ENCODE data around the gene CD34.

GRCh38 chr1:207888652-207889051 lies 22.3 kb downstream of the CD34 start:
- no peak for TF ChIP-seq ISL1 (CRISPR knock-in tag; IDR thresholded peaks at IDR 0.05)
- no peak for TF ChIP-seq ARNTL (CRISPR knock-in tag; IDR thresholded peaks at IDR 0.05; ENCODE audit: borderline replicate concordance, low read depth)
- no peak for TF ChIP-seq ESRRG (CRISPR knock-in tag; IDR thresholded peaks at IDR 0.05)
- TF ChIP-seq PATZ1 (CRISPR knock-in tag; IDR thresholded peaks at IDR 0.05; ENCODE audit: borderline replicate concordance) = no peak
- TF ChIP-seq RARB (CRISPR knock-in tag; IDR thresholded peaks at IDR 0.05) = no peak
- TF ChIP-seq ZNF70 (CRISPR knock-in tag; IDR thresholded peaks at IDR 0.05) = no peak
- TF ChIP-seq PPARA (CRISPR knock-in tag; IDR thresholded peaks at IDR 0.05; ENCODE audit: borderline replicate concordance) = no peak
- TF ChIP-seq ZFP3 (CRISPR knock-in tag; IDR thresholded peaks at IDR 0.05) = no peak
- no peak for TF ChIP-seq ZFP30 (CRISPR knock-in tag; IDR thresholded peaks at IDR 0.05)
- TF ChIP-seq CSDC2 (CRISPR knock-in tag; IDR thresholded peaks at IDR 0.05) = no peak
- no peak for TF ChIP-seq OSR1 (CRISPR knock-in tag; IDR thresholded peaks at IDR 0.05)
- TF ChIP-seq TOX (CRISPR knock-in tag; IDR thresholded peaks at IDR 0.05; ENCODE audit: borderline replicate concordance) = no peak

Measured in SK-N-SH treated with all-trans-retinoic acid at 6 μM for 48 hours (cell line).